Mesenteric fat pad (tissue), 1 donor: Measurements from ENCODE around the gene EPHB2. TPM values are rescaled to one million over a fixed set of nuclear protein-coding genes. Genes with fewer than 3 reads are reported as not detected.
"Not testable (repeated sequence)": the region's sequence is repeated elsewhere in the genome, so short reads cannot be mapped to it uniquely, and the experiment has no call there.

Experiments used
- DNase-seq: peaks from one replicate; pipeline ENCODE4 v3.0.0-alpha.2; 2020; ENCODE audit warnings: low spot score
- total RNA-seq: library from RNA; stranded (reverse); fragmentation: NEBNext Ultra II Directional; extraction: Animal tissue kit (Norgen Biotek cat#: 25700); gene quantifications from one replicate; pipeline ENCODE4 v1.2.1, GENCODE V29; 2021
- donor health status: DM: yes; HTN: yes; CAD: no.

EPHB2 gene
- total RNA-seq, 1 donor from 2014 or later = 5.7 TPM

DNA sequence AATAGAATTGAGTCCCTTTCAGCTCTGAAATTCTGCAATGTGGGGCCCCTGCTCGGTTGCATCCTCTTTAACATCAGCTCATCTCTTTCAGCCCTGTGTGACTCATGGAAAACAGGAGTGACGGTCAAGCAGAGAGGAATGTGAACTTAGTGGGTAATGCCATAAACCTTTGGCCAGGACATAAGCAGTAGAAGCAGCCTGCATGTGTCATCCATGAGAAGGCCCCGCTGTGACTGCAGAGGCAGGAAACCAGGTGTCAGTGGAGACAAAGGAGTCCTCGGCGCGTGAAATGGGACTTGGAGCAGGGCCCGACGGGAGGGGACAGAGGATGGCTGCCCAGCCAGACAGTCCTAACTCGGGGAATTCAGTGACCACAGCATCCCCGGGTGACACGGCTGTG lies 21.1 kb upstream of the EPHB2 start:
- DNase-seq = no peak

DNA sequence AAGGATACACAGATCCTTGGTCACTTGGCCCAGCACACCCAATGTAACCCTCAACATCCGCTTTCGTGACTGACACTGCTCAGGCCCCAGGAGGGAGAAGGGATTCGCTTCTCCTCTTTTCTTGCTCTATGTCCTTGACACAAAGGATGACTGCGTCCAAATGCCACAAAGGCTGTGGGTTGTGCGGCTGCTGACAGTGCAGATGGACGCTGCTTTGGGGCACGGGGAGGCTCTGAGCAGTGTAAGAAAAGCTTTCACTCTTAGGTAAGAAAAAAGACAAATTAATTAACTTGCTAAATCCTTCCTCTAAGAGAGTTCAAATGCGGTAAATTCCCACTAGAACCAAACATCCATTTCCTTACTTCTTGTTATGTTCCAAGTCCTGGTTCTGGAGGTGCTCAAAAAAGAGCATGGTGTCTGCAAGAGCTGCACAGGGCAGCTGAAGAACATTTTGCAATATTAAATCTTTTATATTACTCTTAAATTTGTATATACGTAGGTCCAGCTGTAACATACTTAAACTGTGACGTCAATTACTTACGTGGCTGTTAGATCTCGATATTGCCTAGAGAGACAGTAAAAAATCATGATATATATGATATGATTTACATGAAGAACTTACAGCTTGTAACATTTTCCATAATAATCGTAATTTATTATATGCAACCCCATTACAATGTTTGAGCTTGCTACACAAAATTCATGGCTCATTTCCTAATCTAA lies 19.4 kb upstream of the EPHB2 start:
- no peak for DNase-seq

DNA sequence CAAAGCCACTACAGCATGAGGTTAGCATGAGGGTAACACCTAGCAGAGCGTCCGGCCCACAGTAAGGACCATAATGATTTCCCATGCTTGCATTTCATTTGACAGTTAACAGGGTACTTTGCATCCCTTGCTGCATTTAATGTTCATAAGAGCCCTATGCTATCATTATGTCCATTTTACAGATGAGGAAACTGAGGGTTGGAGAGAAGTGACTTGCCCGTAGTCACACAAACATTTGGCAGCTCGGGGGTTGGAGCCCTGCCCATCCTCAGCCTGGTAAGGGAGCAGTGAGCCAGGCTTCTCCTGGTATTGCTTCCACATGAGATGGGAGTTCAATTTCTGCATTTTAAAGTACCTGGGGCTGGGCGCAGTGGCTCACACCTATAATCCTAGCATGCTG lies 16.5 kb upstream of the EPHB2 start:
- DNase-seq = no peak

DNA sequence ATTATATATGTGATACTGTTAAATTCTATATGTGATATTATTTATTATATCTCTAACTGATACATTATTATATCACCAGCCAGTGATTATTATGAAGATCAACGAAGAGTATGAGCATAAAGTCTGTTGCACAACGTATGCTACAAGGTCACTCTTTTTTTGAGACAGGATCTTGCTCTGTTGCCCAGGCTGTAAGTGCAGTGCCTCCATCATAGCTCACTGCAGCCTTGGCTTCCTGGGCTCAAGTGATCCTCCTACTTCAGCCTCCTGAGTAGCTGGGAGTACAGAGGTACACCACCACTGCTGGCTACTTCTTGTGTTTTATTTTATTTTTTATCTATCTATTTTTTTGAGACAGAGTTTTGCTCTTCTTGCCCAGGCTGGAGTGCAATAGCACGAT lies 14.0 kb upstream of the EPHB2 start:
- DNase-seq = no peak

DNA sequence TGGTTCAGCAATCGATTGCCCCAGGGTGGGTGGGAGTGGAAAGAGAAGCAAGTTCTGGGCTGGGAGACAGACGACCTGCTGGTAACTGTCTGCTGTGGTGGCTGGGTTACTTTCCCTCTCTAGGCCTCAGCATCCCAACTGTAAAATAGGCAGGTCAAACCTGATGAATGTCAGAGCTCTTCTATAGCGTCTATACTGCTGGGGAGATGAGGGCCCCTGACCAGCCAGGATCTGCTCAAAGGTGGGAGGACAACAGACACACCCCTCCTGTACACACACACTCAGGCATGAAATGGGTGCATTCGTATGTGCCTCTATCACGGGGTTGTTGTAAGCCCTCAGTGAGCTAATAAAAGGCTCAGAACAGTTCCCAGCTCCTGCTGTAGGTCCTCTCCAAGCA lies 12.7 kb upstream of the EPHB2 start:
- DNase-seq = no peak

DNA sequence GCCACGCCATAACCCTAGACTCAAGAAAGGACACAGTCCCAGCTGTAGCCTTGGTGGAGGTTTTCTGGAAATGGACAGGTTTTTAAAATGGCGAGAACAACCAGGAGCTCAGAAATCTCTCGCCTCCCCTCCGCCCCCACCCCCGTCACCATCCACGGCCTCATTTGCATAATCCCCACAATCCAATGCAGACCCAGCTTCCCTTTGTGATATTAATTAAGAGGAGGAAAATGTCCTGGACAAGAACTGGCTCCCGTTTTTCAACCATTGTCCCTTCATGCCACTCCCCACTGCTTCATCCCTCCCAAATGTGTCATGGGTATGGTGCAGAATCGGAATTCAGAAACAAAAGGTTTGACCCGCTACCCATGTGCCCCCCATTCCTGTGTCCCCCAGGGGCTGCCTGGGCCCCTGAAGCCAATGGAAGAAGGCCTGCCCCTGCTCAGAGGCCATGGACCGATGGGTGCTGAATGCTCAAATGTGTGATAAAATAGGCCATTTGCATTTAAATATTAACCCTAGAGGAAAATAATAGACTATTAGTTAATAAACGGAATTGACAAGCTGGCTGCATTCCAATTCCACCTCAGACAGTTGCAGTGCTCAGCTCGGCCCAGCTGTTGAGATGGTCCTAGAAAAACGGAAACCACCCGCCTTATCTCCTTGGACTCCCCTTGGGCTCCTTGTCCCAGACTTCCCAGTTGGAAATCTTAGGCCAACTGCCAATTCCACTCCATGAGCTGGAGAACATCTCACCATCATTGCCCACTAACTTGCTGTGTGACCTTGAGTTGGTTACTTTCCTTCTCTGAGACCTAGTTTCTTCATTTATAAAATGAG lies 10.7 kb upstream of the EPHB2 start:
- no peak for DNase-seq

DNA sequence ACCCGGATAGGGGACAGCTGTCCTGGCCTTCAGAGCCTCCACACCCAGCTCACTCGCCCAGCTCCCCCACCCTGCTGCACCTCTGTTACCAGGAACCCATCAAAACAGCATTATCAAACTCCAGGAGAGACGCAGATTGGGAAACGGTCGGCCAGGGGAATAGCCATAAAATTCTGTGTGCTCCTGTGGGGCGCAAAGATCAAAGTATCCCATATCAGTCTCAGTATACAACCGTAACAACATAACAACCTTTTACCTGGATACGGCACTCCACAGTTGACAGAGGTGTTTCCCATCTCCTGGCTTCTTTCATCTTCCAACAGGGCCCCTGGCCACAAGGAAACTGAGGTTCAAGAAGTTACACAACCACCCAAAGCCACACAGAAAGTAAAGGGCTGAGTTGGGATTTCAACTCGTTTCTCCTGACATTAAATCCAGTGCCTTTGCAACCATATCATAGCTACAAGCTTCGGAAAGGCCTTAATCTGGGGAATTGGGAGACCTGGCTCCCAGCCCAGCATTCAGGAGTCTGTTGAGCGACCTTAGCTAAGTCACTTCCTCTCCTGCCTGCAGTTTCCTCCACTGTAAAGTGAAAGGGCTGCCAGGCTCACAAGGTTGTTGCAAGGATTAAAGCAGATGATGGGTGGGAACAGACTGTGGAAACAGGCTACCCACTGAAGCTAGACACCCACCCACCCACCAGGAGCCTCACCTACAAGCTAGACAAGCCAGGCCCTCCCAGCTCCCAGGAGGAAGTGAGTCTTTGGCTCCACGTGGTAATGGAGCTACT lies 8.1 kb upstream of the EPHB2 start:
- no peak for DNase-seq

DNA sequence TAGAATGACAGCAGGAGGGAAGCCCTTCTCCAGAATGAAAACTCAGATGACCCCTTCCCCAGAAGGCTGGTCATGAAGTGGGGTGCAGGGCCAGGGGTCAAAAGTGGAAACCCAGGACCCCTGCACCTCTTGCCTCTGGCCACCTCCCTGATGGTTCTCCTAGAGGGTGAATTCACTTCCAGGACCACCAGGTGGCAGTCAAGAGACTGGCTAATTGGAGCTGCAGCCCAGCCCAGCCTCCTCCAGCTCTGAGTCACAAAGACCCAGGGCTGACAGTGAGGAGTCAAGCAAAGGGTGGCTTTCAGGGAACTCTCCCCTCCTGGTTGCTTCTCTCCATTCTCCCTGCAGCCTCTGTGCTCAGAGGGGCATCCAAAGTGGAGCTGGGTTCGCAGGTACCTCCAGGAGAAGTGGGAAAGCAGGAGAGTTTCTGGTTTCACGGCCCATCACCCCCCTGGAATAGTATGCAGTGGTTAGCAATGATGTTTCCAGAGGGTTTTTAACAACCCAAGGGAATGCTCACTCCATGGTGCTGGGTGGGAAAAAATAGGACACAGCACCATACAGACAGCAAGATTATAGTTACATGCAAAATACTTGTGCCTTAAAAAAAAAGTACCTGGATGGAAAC lies 6.1 kb upstream of the EPHB2 start:
- DNase-seq = no peak

DNA sequence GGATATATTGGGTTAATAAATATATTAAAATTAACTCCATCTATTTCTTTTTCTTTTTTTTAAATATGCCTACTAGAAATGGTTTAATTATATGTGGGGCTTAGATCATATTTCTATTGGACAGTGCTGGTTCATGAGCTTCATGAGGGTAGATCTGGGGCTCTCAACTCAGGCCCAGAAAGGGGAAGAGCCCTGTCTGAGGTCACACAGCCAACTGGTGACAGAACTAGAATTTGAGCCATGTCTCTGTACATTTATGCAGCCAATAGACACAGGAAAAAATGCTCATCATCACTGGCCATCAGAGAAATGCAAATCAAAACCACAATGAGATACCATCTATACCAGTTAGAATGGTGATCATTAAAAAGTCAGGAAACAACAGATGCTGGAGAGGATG lies 5.1 kb upstream of the EPHB2 start:
- DNase-seq = no peak

DNA sequence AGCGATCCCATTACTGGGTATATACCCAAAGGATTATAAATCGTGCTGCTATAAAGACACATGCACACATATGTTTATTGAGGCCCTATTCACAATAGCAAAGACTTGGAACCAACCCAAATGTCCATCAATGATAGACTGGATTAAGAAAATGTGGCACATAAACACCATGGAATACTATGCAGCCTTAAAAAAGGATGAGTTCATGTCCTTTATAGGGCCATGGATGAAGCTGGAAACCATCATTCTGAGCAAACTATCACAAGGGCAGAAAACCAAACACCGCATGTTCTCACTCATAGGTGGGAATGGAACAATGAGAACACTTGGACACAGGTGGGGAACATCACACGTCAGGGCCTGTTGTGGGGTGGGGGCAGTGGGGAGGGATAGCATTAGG lies 4.5 kb upstream of the EPHB2 start:
- not testable (repeated sequence) for DNase-seq

DNA sequence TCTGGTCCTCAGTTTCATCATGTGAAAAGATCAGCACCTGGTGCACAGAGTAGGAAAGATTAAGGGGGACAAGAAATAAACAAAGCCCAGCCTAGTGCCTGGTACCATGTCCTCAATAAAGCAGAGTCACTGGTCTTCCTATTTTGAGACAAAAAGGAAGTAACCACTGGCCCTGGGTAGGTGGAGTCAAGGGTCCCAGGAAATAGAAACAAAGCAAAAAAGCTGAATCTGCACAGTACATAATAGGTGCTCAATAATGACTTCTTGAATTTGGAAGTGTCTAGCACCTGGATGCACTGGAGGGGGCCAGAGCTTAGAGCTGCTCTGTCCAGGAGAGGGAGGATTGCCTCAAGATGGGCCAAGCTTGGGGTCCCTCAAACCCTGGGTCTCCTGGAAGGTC lies 1.9 kb upstream of the EPHB2 start:
- DNase-seq = no peak

DNA sequence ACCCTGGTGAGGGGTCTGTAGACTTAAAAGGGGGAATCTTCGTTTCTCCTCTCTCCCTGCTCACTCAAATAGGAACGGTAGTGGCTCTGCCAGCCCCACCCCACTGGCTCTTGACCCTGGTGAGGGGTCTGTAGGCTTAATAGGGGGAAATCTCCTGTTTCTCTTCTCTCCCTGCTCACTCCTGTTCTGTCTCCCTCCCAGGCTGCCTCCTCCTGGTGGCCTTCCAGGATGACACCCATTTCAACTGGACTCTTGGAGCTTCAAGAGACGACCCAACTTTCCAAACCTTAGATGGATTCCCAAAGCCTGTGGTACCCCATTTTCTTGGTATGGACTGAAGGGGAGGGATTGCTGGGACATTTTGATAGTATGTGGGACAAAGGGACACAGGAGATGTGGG lies 1.4 kb upstream of the EPHB2 start:
- no peak for DNase-seq

DNA sequence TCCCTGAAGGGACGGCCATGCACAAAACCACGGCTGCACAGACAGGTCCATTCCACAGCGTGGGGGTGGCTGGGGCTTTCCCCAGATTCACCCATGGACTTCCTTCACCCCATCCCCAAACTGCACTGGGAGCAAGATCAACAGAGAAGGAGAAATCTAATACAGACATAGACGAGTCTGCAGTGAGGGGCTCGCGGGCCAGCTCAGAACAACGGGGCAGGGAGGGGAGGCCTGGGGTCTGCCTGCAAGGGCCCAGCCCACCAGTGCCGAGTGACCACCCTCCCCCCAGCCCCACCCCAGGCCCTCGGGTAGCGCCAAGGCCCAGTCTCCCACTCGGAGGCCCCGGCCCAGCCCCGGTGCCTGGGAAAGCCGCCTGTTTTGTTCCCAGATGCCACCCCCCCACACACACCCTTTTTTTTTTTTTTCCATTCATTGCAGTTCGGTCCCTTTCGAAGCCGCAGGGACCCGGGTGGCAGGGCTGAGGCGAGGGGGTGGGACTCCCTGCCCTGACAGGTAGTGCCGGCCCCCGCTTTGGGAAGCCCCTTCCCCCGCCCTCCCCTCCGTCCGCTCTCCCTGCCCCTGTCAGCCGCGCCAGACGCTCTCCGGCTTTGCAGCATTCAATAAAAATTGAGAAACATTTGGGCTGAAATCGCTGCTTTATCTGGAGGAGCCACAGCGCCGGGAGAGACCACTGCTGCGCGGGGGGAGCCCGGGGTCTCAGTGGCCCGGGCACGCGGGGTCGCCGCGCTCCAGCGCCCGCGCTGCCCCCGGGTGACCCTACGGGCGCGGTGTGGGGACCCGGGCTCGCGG lies 543 bp upstream of the EPHB2 start:
- no peak for DNase-seq

DNA sequence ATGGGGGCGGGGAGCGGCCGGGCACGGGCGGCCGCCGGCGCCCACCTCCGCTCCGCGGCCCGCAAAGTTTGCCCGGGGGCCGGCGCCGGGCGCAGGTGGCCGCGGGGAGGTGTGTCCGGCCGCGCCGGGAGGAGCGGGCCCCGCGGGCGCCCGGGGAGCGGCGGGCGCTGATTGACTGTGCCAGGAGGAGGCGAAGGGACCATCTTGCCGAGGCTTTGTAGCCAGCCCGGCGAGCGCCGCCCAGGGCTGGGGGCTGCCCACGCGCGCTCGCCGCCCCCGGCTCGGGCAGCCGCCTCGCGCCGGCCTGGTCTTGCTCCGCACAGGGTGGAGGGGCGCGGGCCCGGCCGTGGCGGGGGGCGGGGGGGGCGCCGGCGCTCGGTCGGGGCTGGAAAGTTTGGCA lies 432 bp downstream of the EPHB2 start:
- no peak for DNase-seq

DNA sequence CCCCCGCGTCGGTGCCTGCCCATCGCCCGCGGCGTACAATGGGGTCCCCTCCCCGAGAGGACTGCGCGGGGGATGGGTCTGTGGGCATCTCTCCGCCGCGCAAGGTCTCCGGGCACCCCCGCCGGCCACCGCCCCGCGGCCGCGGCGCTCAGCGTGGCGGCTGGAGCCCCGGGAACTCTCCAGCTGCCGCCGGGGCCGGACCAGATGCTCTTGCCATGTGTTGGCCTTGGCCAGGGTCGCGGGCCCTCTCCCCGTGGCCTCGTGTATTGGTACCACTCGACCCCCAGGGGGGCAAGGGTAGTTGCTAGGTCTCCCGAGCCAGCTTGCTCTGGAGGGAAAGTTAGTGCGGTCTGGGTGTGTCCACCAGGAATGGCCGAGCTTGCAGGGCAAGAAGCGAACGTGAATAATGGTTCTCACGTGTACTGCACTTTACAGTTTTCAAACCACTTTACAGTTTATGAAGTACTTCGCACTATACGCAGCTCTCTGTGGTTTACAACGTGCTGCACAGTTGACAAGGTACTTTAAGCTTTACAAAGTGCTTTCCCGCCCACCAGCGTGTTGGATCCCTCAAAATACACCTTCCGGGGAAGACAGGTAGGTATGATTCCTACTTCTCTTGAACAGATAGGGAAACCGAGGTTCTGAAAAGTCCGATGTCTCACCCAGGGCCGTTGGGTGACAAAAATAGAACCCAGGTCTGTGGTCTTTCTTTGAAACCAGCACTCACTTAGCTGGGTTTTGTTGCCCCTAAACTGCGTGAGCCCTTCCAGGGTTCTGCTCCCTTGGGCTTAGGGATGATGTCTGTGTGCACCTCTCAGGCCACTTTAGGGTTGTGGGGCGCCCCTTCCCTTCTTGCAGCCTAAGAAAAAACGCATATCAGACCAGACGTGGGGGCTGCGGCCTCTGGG lies 1.2 kb downstream of the EPHB2 start:
- no peak for DNase-seq

DNA sequence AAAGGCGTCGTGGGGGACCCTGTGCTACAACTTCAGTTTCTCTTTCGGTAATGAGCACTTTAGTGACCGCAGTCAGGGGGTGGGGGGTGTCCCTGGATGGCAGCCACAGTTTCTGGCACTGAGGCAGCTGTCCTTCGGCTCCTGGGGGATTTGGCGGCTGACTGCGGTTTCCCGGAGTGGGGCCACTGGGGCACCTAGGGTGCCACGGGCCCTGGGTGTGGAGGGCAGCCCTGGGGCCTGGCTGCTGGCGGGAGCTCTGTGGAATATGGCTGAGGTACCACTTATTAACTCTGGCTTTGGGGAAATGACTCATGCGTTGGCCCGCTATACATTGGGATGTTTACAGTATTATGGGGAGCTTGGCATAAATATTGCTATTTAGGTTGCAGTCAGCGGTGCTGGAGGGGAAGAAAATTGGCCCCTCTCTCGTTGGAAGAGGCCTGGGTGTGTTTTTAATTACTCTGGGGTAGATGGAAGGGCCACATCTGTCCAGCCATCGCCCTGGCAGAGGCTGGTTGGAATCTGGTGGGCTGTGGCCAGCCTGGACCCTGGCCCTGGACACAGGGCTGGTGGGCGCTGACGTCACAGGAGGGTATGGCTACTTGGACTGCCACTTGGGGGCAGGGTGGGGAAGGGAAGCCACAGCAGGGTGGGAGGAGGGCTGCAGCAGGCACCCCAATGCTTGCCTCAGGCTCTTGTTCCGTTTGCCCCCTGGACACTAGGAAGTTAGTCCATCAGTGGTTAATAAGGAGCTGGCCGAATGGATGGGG lies 2.0 kb downstream of the EPHB2 start:
- DNase-seq = no peak

DNA sequence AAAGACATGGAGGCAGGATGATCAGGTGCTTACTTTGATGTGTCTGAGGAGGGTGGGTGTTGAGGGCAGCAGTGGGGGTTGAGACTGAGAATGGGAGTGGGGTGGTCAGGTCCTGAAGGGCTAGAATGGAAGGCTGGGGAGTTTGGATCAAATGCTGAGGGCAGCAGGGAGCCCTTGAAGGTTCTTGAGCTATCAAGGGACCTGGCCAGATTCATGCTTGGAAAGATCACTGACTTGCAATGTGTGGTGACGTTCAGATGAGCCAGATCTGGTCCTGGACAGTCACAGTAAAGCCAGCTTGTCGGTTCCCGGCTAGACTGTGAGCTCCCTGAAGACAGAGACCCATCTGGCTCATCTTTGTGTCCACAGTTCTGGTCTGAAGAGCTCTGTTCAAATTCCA lies 3.8 kb downstream of the EPHB2 start:
- DNase-seq = no peak

DNA sequence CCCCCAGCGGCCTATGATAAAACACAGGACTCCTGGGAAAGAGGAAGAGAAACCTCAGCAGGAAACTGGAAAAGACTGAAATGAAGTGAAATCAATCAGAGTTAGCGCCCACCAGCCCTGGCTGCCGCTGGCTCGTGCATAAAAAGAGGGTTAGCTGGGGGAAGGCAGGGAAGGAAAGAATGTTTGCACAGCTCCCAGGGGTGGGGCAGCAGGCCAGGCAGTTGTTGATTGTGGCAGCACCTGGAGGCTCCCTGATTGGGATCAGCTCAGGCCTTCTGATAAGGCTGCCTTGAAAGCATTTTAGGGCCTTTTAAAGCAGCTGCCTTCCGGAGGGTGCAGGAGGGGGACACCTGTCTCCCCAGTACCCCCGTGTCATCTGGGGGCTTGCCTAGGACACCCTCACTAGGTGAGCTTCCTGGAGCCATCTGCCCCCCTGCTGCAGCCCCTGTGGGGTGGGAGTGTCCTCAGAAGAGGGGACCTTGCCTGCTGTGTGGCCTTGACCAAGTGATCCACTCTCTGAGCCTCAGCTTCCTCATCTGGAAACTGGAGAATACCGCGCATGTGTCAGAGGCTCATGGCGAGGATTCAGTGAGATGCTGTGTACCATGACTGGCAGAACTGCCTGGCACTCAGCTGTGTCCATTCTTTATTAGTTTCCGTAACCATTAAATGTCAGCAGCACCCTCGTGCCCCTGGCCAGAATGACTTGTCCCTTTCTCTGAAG lies 6.6 kb downstream of the EPHB2 start:
- DNase-seq = no peak
